ENCODE results near the gene SGMS1.
A peak's percentile ranks its signal among the peaks of the same experiment; 100 is the strongest.
"Not testable (repeated sequence)": the region's sequence is repeated elsewhere in the genome, so short reads cannot be mapped to it uniquely, and the experiment has no call there.

Gene SGMS1

DNA sequence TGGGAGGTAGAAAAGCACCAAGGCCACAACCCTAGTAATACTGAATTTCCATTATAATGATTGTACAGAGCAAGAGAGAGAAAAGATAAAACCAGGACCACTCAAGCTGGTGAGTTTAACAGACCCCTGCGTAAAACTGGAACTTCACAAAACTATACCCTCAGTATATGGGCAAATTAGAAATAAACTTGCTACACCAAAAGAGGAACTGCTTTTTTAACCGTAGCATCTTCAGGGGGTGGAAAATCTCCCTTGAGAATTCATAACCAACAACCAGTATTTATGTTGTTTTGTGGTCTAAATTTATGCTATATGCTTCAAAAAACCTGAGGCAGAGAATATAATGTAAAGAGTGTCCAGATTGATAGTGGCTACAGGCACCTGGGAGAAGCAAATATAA is 171.2 kb downstream of the SGMS1 start:
- DNase-seq, result no peak

DNA sequence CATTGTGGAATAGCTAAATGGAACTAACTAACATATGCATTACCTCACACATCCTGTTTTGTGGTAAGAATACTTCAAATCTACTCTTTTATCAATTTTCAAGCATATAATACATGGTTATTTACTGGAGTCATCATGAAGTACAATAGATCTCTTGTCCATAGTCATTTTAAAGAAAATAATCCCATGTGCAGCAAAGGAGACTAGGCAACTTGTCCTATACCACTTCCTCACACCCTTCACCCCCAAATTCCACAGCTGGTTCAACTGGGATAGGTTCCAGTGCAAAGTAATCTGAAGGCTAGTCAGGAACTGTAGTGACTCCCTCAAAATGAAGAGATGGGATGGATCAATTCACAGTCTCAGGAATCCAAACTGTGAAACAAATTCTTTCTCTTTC is 176.1 kb downstream of the SGMS1 start:
- no peak for DNase-seq

DNA sequence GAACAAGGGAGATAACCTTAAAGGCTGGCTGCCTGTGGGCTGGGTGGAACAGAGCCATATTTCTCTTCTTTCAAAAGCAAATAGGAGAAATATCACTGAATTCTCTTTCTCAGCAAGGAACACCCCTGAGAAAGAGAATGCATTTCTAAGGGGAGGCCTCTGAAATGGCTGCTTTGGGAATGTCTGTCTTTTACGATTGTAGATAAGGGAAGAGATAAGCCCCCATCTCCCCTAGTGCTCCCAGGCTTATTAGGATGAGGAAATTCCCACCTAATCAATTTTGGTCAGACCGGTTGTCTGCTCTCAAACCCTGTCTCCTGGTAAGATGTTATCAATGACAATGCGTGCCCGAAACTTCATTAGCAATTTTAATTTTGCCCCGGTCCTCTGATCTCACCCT is 178.0 kb downstream of the SGMS1 start:
- DNase-seq, result not testable (repeated sequence)

DNA sequence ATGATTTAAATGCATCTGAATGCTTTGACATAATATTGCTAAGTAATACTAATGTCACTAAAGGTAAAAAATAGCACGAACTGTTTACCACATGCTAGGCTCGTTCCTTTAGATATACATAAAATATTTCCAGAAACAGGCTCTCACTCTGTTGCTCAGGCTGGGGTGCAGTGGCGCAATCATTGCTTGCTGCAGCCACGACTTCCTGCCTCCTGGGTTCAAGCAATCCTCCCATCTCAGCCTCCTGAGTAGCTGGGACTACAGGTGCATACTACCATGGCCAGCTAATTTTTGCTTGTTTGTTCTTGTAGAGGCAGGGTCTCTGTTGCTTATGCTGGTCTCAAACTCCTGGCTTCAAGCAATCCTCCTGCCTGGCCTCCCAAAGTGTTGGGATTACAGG is 183.3 kb downstream of the SGMS1 start:
- DNase-seq, result no peak

DNA sequence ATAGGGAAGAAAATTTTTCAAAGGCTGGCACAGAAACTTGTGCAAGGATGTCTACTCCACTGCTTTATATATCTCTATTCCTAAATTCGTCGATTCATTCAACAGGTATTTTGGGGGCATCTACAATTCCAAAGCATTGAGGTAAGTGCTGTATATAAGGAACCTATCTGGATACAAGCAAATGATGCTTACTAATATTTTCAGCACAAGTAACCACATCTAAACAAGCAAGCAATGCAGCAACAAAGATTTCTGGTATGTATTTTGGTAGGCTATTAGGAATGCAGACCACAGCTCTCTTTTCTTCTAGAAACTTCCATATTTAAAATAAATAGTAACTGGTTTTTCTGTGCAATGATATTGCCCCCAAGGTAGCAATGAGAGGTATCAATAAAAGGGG is 183.9 kb downstream of the SGMS1 start:
- DNase-seq, result peak; percentile 18

DNA sequence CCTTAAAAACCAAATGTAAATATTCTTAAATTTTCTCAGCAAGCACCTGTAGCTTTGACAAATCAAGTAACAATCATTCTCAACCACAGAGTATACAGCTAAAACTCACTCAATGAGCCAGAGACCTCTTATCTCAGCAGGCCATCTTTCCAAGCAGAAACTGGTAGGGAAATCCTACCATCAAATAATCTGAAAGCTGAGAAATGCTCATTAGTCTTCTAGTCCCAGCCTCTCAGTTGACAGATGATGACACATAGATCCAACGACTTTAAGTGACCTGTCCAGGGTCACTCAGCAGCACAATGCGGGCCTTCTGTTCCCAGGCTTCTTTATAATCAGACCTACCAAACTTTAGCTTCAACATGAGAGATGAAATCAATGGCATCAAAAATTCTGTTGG is 184.6 kb downstream of the SGMS1 start:
- no peak for DNase-seq

DNA sequence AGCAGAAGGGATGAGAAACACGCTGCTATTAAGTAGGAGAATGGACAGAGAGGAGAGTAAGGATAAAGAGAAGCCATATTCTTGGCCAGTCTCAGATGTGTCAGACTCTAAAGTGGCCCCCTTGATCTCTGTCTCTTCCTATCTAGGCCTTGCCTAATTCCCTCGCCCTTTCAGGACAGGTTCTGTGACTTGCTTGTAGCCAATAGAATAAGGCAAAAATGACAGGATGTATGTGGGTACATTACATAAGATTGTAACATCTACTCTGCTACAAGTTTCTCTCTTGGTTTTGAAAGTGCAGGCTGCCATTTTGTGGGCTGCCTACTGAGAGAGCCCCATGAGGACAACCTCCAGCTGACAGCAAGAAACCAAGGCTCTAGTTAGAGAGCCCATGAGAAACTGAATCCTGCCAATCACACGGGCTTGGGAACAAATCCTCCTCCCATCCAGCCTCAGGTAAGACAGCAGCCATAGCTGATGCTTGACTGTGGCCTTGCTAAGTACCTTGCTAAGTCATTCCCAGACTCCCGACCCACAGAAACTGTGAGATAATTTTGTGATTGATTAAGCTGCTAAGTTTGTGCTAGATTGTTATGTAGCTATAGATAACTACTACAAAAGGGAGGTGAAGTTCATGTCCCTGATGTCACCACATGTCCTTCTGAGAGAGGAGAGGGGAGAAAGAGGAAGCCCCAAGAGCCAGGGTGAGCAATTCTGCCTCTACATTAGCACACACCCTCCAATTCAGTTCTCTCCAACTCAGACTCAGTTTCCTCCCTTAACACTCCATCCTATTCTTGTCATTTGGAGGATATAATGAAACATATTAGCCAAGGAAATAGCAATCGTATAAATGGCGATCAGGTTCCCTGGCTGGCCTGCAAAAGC is 185.5 kb downstream of the SGMS1 start:
- no peak for DNase-seq

DNA sequence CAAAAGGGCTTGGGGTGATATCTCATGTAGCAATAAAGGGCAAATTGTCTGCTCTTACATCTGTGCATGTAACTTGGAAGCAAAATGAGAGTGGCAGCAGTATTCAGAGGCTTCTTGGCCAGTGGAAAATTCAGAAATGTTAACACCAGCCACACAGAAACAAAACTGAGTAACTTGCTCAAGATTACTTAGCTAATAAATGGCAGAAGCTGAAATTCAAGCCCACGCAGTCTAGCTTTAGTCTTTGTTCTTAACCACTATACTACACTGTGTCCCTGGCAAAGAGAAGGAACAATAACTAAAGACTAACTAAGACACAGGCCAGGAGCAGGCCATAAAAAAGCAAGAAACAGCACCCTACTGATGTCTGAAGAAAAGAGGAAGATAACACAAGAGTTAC is 186.5 kb downstream of the SGMS1 start:
- no peak for DNase-seq

DNA sequence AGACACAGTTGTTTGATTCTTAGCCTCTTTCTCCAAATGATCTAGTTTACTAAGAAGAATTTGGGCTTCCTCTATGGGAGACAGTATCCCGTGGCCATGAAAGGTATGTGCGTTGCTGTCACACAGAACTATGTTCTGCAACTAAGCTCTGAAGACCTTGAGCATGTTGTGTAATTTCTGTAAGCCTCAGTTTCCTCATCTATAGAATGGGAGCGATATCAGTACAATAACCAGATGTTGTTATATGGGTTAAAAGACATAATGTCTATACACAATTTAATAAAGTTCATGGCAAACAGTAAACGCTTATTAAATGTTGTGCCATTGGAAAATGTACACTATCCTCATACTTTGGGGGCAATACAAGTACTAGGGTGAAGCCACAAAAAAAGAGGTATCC is 187.0 kb downstream of the SGMS1 start:
- DNase-seq, result no peak

DNA sequence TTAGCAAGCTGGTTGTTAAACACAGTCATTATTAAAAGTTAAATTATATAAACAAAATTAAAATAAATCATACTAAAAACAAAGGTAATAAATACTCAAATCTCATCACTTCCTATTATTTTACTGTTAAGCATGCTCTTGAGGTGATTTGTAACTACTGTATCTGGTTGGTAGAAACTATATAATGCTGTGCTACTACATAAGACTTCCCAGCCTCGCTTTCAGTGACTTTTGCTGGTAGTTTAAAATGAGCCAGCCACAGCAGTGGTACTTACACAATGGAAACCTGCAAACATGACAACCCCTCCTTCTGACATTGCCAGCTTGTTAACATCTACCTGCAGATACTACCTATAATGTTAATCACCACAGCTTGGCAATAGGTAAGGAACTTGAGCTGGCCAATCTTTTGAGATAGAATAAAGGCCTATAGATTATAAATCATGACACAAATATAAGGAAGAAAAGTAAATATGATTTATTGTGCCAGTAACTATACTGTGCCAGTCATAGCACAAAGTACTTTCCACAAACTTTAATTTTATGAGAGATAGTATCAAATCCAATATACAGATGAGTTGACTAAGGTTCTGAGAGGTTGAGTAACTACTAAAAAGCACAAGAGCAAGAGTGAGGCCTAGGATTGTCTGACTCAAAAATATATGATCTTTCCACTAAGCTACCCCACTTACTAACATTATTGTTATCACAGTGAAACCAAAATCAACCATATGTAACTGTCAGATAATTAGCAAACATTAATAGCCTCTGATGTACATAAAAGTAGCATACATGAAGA is 191.3 kb downstream of the SGMS1 start:
- no peak for DNase-seq

DNA sequence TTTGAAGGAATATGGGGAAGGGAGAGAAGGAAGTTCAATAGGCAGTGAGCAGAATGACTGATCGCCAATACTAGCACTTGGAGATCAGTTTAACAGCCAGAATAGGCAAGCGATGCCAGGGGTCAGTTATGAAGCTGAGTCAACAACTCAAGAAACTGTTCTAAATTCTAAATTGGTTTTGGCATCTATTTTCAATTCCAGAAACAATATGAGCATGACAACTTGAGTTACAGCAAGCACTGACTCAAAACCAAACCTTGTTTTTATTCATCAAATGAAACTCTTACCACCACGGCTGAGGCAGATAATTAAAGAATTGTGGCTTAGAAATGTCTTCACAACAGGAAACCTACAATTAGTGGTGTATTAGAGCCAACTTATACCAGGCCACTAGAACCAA is 192.0 kb downstream of the SGMS1 start:
- DNase-seq, result no peak

DNA sequence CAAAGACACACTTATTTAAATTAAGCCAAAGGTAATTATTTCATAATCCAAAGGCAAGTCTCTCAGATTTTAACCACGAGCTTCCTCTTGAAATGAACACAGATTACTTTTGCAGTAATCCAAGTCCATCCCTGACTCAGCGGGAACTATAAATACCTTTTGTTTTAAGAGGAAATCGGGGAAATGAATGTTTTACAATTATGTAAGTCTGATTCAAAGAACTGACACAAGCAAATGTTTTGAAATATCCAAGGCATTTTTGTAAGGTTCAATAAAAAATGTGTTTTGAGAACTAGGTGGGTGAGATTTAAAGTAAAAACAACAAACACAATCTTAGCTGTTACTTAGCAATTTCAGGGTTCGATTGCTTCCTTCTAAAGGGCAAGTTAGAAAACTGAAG is 192.6 kb downstream of the SGMS1 start:
- DNase-seq, result peak; percentile 29

DNA sequence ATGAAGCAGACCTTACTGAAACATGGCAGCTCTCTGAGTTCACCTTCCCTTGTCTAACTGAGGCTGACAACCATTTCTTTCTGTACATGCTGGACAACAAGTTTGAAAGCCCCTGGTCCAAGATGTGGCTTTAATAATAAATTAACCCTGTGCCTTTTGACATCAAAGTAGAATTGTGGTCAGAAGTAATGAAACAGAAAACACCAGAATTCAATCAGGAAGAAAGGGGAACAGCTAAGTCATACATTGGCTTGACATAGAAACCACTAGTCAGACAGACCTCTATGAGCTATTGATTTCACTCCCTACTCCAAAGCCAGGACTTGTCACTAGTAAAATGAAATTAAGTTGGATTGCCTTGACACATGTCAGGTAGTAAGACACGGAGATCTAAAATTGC is 197.3 kb downstream of the SGMS1 start:
- no peak for DNase-seq

DNA sequence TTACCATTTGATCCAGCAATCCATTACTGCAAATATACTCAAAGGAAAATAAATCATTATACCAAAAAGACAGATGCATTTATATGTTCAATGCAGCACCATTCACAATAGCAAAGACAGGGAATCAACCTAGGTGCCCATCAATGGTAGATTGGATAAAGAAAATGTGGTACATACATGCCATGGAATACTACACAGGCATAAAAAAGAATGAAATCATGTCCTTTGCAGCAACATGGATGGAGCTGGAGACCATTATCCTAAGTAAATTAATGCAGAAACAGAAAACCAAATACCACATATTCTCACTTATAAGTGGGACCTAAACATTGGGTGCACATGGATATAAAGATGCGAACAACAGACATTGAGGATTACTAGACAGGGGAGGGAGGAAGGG is 198.5 kb downstream of the SGMS1 start:
- DNase-seq, result not testable (repeated sequence)

DNA sequence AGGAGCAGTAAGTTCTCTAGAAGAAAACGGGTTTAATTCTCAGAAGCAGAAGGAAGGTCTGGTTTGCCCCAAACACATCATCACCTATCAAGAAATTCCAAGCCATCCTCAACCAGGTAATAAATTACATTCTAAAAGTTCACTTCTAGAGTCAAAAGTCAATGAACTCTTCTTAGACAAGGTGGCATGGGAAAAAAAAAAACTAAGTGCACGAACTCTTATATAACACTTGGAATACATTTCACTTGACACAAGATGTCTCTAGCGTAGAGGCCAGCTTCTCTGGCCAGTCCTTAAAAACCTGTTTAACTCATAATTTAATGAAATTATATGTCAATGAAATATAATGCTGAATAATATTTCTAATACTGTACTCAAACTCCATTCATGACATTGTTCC is 200.3 kb downstream of the SGMS1 start:
- no peak for DNase-seq

DNA sequence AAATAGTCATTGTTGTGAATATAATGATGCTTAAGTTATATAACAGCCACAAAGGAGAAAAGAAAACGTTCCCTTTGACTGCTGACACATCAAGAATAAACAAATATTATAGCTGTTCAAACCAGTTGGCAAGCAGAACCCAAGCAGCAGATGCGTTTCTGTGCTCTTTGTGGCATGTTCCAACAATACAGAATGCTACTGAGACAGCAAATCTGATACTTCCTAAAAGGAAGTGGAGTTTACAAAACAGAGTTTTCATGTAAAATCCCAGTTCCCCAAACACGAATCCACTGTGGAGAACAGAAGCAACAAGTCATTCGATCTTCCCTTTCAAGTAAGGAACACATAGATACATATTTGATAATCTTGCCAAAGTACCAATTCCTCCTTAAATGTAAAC is 201.5 kb downstream of the SGMS1 start:
- no peak for DNase-seq

DNA sequence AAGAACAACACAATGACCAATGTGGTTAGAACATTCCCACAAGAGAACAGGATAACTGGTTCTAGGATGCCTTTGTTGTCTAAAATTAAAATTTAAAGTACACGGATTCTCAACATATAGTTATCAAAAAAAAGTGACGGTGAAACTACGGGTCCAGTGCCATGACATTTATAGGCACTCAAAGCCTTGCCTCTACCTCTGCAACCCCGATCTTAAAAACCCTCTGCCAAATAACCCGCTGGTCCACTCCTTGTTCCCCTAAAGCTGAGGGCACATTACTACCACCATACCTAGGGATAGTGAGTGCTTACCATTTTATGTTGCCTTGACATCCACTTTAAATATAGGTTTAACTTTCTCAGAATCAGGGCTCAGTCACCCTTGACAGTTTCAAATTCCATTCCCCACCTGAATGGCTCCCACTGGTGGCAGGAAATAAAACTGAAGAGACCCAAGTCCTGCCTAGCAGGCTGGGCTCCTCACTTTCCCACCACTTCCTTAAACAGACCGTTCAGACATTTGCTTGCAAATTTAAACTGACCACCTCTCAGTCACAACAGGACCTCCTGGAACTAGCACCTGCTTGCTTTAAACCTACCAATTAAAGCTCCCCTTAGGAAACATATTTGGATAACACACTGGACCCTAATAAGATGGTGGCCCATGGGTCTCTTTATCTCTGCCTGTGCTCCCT is 202.6 kb downstream of the SGMS1 start:
- peak; percentile 38 for DNase-seq

DNA sequence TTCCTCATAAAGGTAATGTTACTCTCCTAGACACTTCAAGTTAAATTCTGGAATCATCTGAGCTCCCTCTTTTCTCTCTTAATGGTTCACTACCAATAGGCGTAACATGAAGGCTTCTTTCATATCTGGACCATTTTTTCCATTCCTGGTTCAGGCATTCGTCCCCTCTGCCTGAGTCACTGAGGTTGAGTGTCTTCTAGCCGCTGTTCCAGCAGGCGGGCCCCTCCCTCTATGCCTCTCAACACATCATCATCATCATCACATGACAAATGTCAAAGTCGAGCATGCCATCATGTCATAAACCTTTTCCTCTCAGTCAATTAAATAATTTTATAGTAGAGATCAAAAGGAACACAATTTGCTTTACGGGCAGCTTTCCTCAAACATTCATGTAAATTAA is 203.6 kb downstream of the SGMS1 start:
- no peak for DNase-seq

DNA sequence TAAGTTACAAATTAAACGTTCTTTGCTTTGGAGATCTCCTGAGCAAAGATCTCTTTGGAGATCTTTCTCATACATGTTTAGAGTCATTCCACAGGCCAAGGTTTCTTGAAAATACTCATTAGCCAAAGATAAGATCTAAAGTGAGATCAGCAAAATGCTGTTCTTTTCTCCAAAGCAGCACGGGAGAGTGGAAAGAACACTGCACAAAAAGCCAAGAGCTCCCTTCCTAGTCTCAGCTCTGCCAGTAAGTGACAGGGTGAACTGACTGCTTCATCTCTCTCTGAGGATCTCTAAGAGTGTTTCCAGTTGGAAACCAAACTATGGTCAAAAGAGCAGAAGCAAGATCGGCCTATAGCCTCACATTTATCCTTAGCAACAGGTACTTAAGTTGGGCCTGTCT is 204.0 kb downstream of the SGMS1 start:
- DNase-seq, result no peak

DNA sequence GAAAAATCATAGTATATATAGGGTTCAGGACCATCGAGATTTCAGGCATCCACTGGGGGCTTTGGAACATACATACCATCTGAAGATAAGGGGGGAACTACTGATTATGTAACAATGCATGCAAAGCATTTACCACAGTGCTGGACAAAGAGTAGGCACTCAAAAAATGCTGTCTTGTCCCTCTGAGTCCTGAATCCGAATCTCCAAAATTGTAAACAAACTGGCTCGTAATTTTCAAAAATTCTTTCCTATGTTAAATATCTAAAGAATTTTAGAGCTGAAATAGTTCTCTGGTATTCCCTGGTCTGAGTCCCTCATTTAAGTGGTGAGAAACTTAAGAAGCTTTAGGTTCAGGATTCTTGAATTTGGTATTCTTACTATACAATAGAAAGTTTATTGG is 204.7 kb downstream of the SGMS1 start:
- no peak for DNase-seq

DNA sequence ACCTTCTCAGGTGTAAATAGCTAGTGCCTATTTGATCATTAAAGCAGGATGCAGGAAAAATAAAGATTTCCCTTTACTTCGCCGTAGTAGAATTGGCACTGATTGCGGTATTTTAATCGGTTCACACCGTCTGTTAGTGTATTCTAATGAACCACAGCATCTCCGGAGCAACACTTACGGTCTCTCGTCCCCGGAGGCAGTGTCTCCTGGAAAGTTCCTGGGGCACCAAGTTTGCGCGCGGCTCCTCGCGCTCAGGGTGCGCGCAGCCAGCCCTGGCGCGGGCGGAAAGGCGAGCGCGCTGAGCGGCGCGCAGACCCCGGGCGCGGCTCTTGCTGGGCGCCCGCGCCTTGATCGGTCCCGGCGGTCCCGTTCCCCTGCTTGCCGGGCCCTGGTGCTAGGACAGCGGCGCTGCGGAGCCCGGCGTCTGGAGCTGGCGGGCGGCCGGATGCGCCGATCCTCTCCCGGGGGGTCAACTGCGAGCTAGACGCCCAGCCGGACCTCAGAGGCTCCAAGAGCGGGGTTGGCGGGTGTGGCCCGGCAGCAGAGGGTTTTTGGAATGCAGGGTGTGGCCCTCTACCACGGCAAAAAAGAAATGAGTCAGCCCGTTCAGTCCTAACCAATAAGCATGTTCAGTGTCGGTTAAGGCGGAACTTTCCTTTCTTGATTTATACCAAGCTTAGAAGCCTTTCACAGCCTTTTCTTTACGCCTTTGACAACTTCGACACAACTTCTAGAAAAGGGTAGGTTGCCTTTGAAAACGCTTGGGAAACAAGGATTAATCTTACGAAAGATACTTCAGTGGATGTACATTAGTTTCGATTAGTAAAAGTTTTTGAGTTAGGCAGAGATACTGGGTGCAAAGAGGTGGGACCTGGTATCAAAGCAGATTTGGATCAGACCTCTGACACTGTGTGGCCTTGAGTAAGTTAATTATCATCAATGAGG is 205.6 kb downstream of the SGMS1 start:
- DNase-seq, result peak; percentile 94

DNA sequence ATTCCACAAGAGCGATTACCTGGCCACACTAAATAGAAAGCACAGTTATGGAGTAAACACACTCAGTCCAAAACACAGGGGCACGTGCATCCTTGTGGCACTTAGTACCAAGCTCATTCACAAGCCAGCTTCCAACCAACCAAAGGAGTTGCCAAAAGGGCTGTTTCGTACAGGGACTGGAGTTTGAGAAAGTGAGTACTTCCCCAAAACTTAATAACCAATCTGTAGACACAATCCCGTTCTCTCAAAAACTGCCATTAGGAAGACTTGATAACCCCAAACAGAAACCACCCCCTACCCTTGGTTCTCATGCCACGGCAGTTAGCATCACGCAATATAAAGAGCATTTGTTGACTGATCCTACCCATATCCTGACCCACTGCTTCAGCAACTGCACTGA is 206.3 kb downstream of the SGMS1 start:
- DNase-seq, result peak; percentile 35

DNA sequence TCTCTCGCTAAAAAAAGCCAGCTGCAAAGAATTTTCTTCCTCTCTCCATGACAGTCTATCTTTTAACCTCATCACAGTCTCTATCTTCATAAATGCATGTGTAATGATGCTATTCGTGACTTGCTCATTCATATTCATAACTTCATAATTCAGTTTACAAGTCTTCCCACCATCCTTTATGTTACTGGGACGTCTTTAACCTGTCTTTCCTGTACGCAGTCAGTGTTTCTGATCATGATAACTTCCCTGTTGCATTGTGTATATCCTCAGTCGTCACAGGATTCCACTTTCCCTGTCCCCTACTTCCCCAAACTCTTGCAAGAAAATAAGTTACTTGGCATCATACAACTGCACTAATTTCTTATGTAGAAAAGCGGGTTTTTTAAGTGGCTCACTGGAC is 206.9 kb downstream of the SGMS1 start:
- no peak for DNase-seq

Data from EL (cell line).